ENCODE results near the gene SYT1.

The SYT1 gene

GRCh38 chr12:78898416-78898815 lies 33.8 kb downstream of the SYT1 start:
- H3K27me3 ChIP-seq (ENCODE audit: low read depth, low read length), result no peaks in the 10 kb centered on the region
- H3K36me3 ChIP-seq (ENCODE audit: control insufficient read depth in 1 of 2, insufficient read depth in 2 of 2, low read length in 2 of 2), result no peaks in the 10 kb centered on the region
- no peak overlapping the region for H3K4me3 ChIP-seq (ENCODE audit: low read depth in 1 of 2, low read length in 2 of 2)
- no peaks in the 10 kb centered on the region for H3K4me1 ChIP-seq (ENCODE audit: control insufficient read depth in 1 of 2, insufficient read depth in 2 of 2, low read length in 2 of 2)
- no peak overlapping the region for H3K27ac ChIP-seq (ENCODE audit: low read length)
- no peaks in the 10 kb centered on the region for H3K9me3 ChIP-seq (ENCODE audit: control insufficient read depth in 1 of 2, low read length in 2 of 2)

GRCh38 chr12:78914859-78915331 lies 50.3 kb downstream of the SYT1 start:
- Histone ChIP-seq H3K27ac (ENCODE audit: low read length) (no peak overlapping the region), H3K9me3 (ENCODE audit: control insufficient read depth in 1 of 2, low read length in 2 of 2) (no peaks in the 10 kb centered on the region), H3K36me3 (ENCODE audit: control insufficient read depth in 1 of 2, insufficient read depth in 2 of 2, low read length in 2 of 2) (no peaks in the 10 kb centered on the region), H3K27me3 (ENCODE audit: low read depth, low read length) (no peaks in the 10 kb centered on the region), H3K4me1 (ENCODE audit: control insufficient read depth in 1 of 2, insufficient read depth in 2 of 2, low read length in 2 of 2) (no peaks in the 10 kb centered on the region), H3K4me3 (ENCODE audit: low read depth in 1 of 2, low read length in 2 of 2) (no peak overlapping the region)

GRCh38 chr12:78916845-78917480 lies 52.4 kb downstream of the SYT1 start:
- H3K27ac ChIP-seq (ENCODE audit: low read length), result no peak overlapping the region
- no peak overlapping the region for H3K4me3 ChIP-seq (ENCODE audit: low read depth in 1 of 2, low read length in 2 of 2)
- no peaks in the 10 kb centered on the region for H3K27me3 ChIP-seq (ENCODE audit: low read depth, low read length)
- no peaks in the 10 kb centered on the region for H3K4me1 ChIP-seq (ENCODE audit: control insufficient read depth in 1 of 2, insufficient read depth in 2 of 2, low read length in 2 of 2)
- H3K9me3 ChIP-seq (ENCODE audit: control insufficient read depth in 1 of 2, low read length in 2 of 2), result no peaks in the 10 kb centered on the region
- no peaks in the 10 kb centered on the region for H3K36me3 ChIP-seq (ENCODE audit: control insufficient read depth in 1 of 2, insufficient read depth in 2 of 2, low read length in 2 of 2)

- no peaks in the 10 kb centered on the region for H3K9me3 ChIP-seq (ENCODE audit: control insufficient read depth in 1 of 2, low read length in 2 of 2)
- H3K36me3 ChIP-seq (ENCODE audit: control insufficient read depth in 1 of 2, insufficient read depth in 2 of 2, low read length in 2 of 2), result no peaks in the 10 kb centered on the region
- no peaks in the 10 kb centered on the region for H3K4me1 ChIP-seq (ENCODE audit: control insufficient read depth in 1 of 2, insufficient read depth in 2 of 2, low read length in 2 of 2)
- H3K4me3 ChIP-seq (ENCODE audit: low read depth in 1 of 2, low read length in 2 of 2), result no peak overlapping the region
- no peaks in the 10 kb centered on the region for H3K27me3 ChIP-seq (ENCODE audit: low read depth, low read length)
- H3K27ac ChIP-seq (ENCODE audit: low read length), result no peak overlapping the region
Observed at GRCh38 chr12:78917513-78917912, 52.9 kb downstream of the SYT1 start.

- H3K27me3 ChIP-seq (ENCODE audit: low read depth, low read length), result no peaks in the 10 kb centered on the region
- H3K4me1 ChIP-seq (ENCODE audit: control insufficient read depth in 1 of 2, insufficient read depth in 2 of 2, low read length in 2 of 2), result no peaks in the 10 kb centered on the region
- no peak overlapping the region for H3K4me3 ChIP-seq (ENCODE audit: low read depth in 1 of 2, low read length in 2 of 2)
- no peaks in the 10 kb centered on the region for H3K36me3 ChIP-seq (ENCODE audit: control insufficient read depth in 1 of 2, insufficient read depth in 2 of 2, low read length in 2 of 2)
- H3K9me3 ChIP-seq (ENCODE audit: control insufficient read depth in 1 of 2, low read length in 2 of 2), result no peaks in the 10 kb centered on the region
- no peak overlapping the region for H3K27ac ChIP-seq (ENCODE audit: low read length)
Observed at GRCh38 chr12:78918268-78918667, 53.7 kb downstream of the SYT1 start.

- H3K4me1 ChIP-seq (ENCODE audit: control insufficient read depth in 1 of 2, insufficient read depth in 2 of 2, low read length in 2 of 2), result no peaks in the 10 kb centered on the region
Observed at GRCh38 chr12:78928200-78929074, 63.9 kb downstream of the SYT1 start.

GRCh38 chr12:78929075-78929418 lies 64.5 kb downstream of the SYT1 start:
- no peak overlapping the region for H3K27ac ChIP-seq (ENCODE audit: low read length)
- H3K9me3 ChIP-seq (ENCODE audit: control insufficient read depth in 1 of 2, low read length in 2 of 2), result no peaks in the 10 kb centered on the region
- no peak overlapping the region for H3K4me3 ChIP-seq (ENCODE audit: low read depth in 1 of 2, low read length in 2 of 2)
- no peaks in the 10 kb centered on the region for H3K27me3 ChIP-seq (ENCODE audit: low read depth, low read length)
- no peaks in the 10 kb centered on the region for H3K36me3 ChIP-seq (ENCODE audit: control insufficient read depth in 1 of 2, insufficient read depth in 2 of 2, low read length in 2 of 2)
- no peaks in the 10 kb centered on the region for H3K4me1 ChIP-seq (ENCODE audit: control insufficient read depth in 1 of 2, insufficient read depth in 2 of 2, low read length in 2 of 2)

More at GRCh38 chr12:78928200-78929074, 63.9 kb downstream of the SYT1 start:
- Histone ChIP-seq H3K9me3 (ENCODE audit: control insufficient read depth in 1 of 2, low read length in 2 of 2) (no peaks in the 10 kb centered on the region), H3K27ac (ENCODE audit: low read length) (no peak overlapping the region), H3K36me3 (ENCODE audit: control insufficient read depth in 1 of 2, insufficient read depth in 2 of 2, low read length in 2 of 2) (no peaks in the 10 kb centered on the region), H3K27me3 (ENCODE audit: low read depth, low read length) (no peaks in the 10 kb centered on the region), H3K4me3 (ENCODE audit: low read depth in 1 of 2, low read length in 2 of 2) (no peak overlapping the region)

- Histone ChIP-seq H3K4me3 (ENCODE audit: low read depth in 1 of 2, low read length in 2 of 2) (no peak overlapping the region), H3K36me3 (ENCODE audit: control insufficient read depth in 1 of 2, insufficient read depth in 2 of 2, low read length in 2 of 2) (no peaks in the 10 kb centered on the region), H3K27ac (ENCODE audit: low read length) (no peak overlapping the region), H3K9me3 (ENCODE audit: control insufficient read depth in 1 of 2, low read length in 2 of 2) (no peaks in the 10 kb centered on the region), H3K27me3 (ENCODE audit: low read depth, low read length) (no peaks in the 10 kb centered on the region), H3K4me1 (ENCODE audit: control insufficient read depth in 1 of 2, insufficient read depth in 2 of 2, low read length in 2 of 2) (no peaks in the 10 kb centered on the region)
Observed at GRCh38 chr12:78931466-78931990, 67.0 kb downstream of the SYT1 start.

GRCh38 chr12:78933014-78933413 lies 68.4 kb downstream of the SYT1 start:
- no peaks in the 10 kb centered on the region for H3K4me1 ChIP-seq (ENCODE audit: control insufficient read depth in 1 of 2, insufficient read depth in 2 of 2, low read length in 2 of 2)
- H3K9me3 ChIP-seq (ENCODE audit: control insufficient read depth in 1 of 2, low read length in 2 of 2), result no peaks in the 10 kb centered on the region

GRCh38 chr12:78938341-78939084 lies 73.9 kb downstream of the SYT1 start:
- Histone ChIP-seq H3K27me3 (ENCODE audit: low read depth, low read length) (no peaks in the 10 kb centered on the region), H3K27ac (ENCODE audit: low read length) (no peak overlapping the region), H3K9me3 (ENCODE audit: control insufficient read depth in 1 of 2, low read length in 2 of 2) (no peaks in the 10 kb centered on the region), H3K36me3 (ENCODE audit: control insufficient read depth in 1 of 2, insufficient read depth in 2 of 2, low read length in 2 of 2) (no peaks in the 10 kb centered on the region), H3K4me3 (ENCODE audit: low read depth in 1 of 2, low read length in 2 of 2) (no peak overlapping the region), H3K4me1 (ENCODE audit: control insufficient read depth in 1 of 2, insufficient read depth in 2 of 2, low read length in 2 of 2) (no peaks in the 10 kb centered on the region)

More at GRCh38 chr12:78933014-78933413, 68.4 kb downstream of the SYT1 start:
- Histone ChIP-seq H3K36me3 (ENCODE audit: control insufficient read depth in 1 of 2, insufficient read depth in 2 of 2, low read length in 2 of 2) (no peaks in the 10 kb centered on the region), H3K27me3 (ENCODE audit: low read depth, low read length) (no peaks in the 10 kb centered on the region), H3K4me3 (ENCODE audit: low read depth in 1 of 2, low read length in 2 of 2) (no peak overlapping the region), H3K27ac (ENCODE audit: low read length) (no peak overlapping the region)

GRCh38 chr12:78949532-78949931 lies 85.0 kb downstream of the SYT1 start:
- Histone ChIP-seq H3K4me1 (ENCODE audit: control insufficient read depth in 1 of 2, insufficient read depth in 2 of 2, low read length in 2 of 2) (no peaks in the 10 kb centered on the region), H3K9me3 (ENCODE audit: control insufficient read depth in 1 of 2, low read length in 2 of 2) (peaks cover 0 to 3% of the 10 kb centered on the region in 2 donors), H3K27me3 (ENCODE audit: low read depth, low read length) (no peaks in the 10 kb centered on the region), H3K4me3 (ENCODE audit: low read depth in 1 of 2, low read length in 2 of 2) (no peak overlapping the region), H3K27ac (ENCODE audit: low read length) (no peak overlapping the region), H3K36me3 (ENCODE audit: control insufficient read depth in 1 of 2, insufficient read depth in 2 of 2, low read length in 2 of 2) (no peaks in the 10 kb centered on the region)
